ENCODE results near the gene PRR15. TPM values are rescaled to one million over a fixed set of nuclear protein-coding genes. Genes with fewer than 3 reads are reported as not detected.

Gene PRR15
- total RNA-seq, 4 donors from 2014 or later = 0.53 to 1.6 (median 0.95) TPM

- H3K27ac ChIP-seq = no peak overlapping the region
- intact Hi-C loops (cut with DNase I) = no loop called here
Observed at GRCh38 chr7:29599026-29599425, 35.4 kb downstream of the PRR15 start.

GRCh38 chr7:29600661-29601060 is 37.0 kb downstream of the PRR15 start:
- no peak overlapping the region for H3K4me3 ChIP-seq
- no peak overlapping the region for H3K27ac ChIP-seq
- TF ChIP-seq CTCF (IDR thresholded peaks at IDR 0.05) (no peak), POLR2A (IDR thresholded peaks at IDR 0.05) (no peak)
- DNase-seq = no peak
- intact Hi-C loops (cut with DNase I) = no loop called here
- peaks cover 0 to 3% (median 2%) of the 10 kb centered on the region in 3 donors for H3K4me1 ChIP-seq
- H3K27me3 ChIP-seq = no peaks in the 10 kb centered on the region
- no peaks in the 10 kb centered on the region for H3K36me3 ChIP-seq
- H3K9me3 ChIP-seq = no peaks in the 10 kb centered on the region
- WGBS, 2 donors = 88 to 98% methylated on average over 4 of the region's 4 CpGs

More at GRCh38 chr7:29599026-29599425, 35.4 kb downstream of the PRR15 start:
- TF ChIP-seq CTCF (IDR thresholded peaks at IDR 0.05) = no peak
- no peak for TF ChIP-seq POLR2A (IDR thresholded peaks at IDR 0.05)
- no peaks in the 10 kb centered on the region for H3K9me3 ChIP-seq
- no peak overlapping the region for H3K4me3 ChIP-seq
- 88 to 100% methylated on average over 2 of the region's 2 CpGs for WGBS, 2 donors
- no peak for DNase-seq
- H3K36me3 ChIP-seq = no peaks in the 10 kb centered on the region
- no peaks in the 10 kb centered on the region for H3K27me3 ChIP-seq
- H3K4me1 ChIP-seq = no peaks in the 10 kb centered on the region

- no peak overlapping the region for H3K27ac ChIP-seq
- no peak overlapping the region for H3K4me3 ChIP-seq
- TF ChIP-seq POLR2A (IDR thresholded peaks at IDR 0.05) (no peak), CTCF (IDR thresholded peaks at IDR 0.05) (no peak)
- intact Hi-C loops (cut with DNase I) = no loop called here
- no peak for DNase-seq
- H3K27me3 ChIP-seq = no peaks in the 10 kb centered on the region
- WGBS, 2 donors = 85 to 97% methylated on average over 3 of the region's 3 CpGs
- no peaks in the 10 kb centered on the region for H3K36me3 ChIP-seq
- no peaks in the 10 kb centered on the region for H3K9me3 ChIP-seq
- peaks cover 6 to 37% (median 19%) of the 10 kb centered on the region in 3 donors for H3K4me1 ChIP-seq
Observed at GRCh38 chr7:29604052-29604451, 40.4 kb downstream of the PRR15 start.

- Histone ChIP-seq H3K4me3 (no peak overlapping the region), H3K9me3 (no peaks in the 10 kb centered on the region), H3K27ac (no peak overlapping the region), H3K36me3 (no peaks in the 10 kb centered on the region), H3K27me3 (no peaks in the 10 kb centered on the region), H3K4me1 (peaks cover 6 to 44% (median 19%) of the 10 kb centered on the region in 3 donors)
- TF ChIP-seq POLR2A (IDR thresholded peaks at IDR 0.05) (no peak), CTCF (IDR thresholded peaks at IDR 0.05) (no peak)
- intact Hi-C loops (cut with DNase I) = no loop called here
- no peak for DNase-seq
Observed at GRCh38 chr7:29604702-29605101, 41.1 kb downstream of the PRR15 start.

DNA sequence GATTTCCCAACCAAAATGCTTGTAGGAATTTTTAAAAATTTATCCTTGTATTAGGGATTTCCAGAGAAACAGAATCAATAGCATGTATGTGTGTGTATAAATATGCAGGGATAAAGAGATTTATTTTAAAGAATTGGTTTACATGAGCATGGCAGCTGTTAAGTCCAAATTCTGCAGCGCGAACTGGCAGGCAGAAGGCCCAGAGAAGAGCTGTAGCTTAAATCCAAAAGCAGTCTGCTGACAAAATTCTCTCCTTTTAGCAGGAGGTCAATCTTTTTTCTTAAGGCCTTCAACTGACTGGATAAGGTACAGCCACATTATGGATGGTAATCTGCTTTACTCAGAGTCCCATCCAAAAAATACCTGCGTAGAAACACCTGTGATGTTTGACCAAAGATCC is 42.0 kb downstream of the PRR15 start:
- no peaks in the 10 kb centered on the region for H3K27me3 ChIP-seq
- H3K27ac ChIP-seq = peak overlapping the region in 3 of 4 donors; percentile 11 to 79 (median 48)
- DNase-seq = no peak
- no peak for TF ChIP-seq POLR2A (IDR thresholded peaks at IDR 0.05)
- TF ChIP-seq CTCF (IDR thresholded peaks at IDR 0.05) = no peak
- intact Hi-C loops (cut with DNase I) = no loop called here
- H3K4me1 ChIP-seq = peaks cover 6 to 48% (median 19%) of the 10 kb centered on the region in 3 donors
- no peaks in the 10 kb centered on the region for H3K9me3 ChIP-seq
- WGBS, 2 donors = 48 to 70% methylated on average over 3 of the region's 3 CpGs
- H3K4me3 ChIP-seq = no peak overlapping the region
- no peaks in the 10 kb centered on the region for H3K36me3 ChIP-seq
